T-cell (primary cell): ENCODE data around the gene HIP1. TPM values are rescaled to one million over a fixed set of nuclear protein-coding genes. Genes with fewer than 3 reads are reported as not detected.
"Not testable (repeated sequence)": the region's sequence is repeated elsewhere in the genome, so short reads cannot be mapped to it uniquely, and the experiment has no call there.

ENCODE experiments used
- ATAC-seq, 4 experiments: fragments of 200-7000 bp in 3 of 4; fragments of 150-1000 bp in 1 of 4; cut with Tn5 transposase; replicated peaks in 1 of 4; 1 replicate in 3 of 4; 2 replicates in 1 of 4; pipeline ENCODE4 v1.10.0; 2021; ENCODE audit warnings: moderate library complexity in 3 of 4, mild to moderate bottlenecking in 2 of 4, moderate number of reproducible peaks in 1 of 4
- CTCF ChIA-PET, 2 donors: fragments of 300-600 bp; sonication (Branson Sonifier 250); formaldehyde crosslinking; loops; one replicate each; lab custom pipeline; 2022; ENCODE audit warnings: antibody characterized with exemption in 2 of 2; lab: Charles Lee
- POLR2A ChIA-PET, 2 donors: fragments of 300-600 bp; sonication (Branson Sonifier 250); formaldehyde crosslinking; loops; one replicate each; lab custom pipeline; 2022; ENCODE audit warnings: antibody characterized with exemption in 2 of 2; lab: Charles Lee
- DNase-seq, 35 experiments: peaks; one replicate each; pipeline versions ENCODE4 v3.0.0 to v3.0.0-alpha.2; 2013 to 2023
- H3K27ac ChIP-seq: one replicate; pipeline ENCODE4 v1.5.1; 2013; ENCODE audit warnings: low read length
- H3K27me3 ChIP-seq, 2 experiments: replicated peaks in 1 of 2; 1 replicate in 1 of 2; 2 replicates in 1 of 2; pipeline versions ENCODE4 v1.6.1 to v1.7.0; 2013; ENCODE audit warnings: low read length in 1 of 2, mixed read lengths in 1 of 2; ENCODE audit not compliant: control insufficient read depth in 2 of 2, insufficient read depth in 2 of 2; ENCODE audit errors: extremely low read depth in 1 of 2
- H3K36me3 ChIP-seq, 2 donors: 1 replicate in 1 of 2; 2 replicates in 1 of 2; pipeline versions ENCODE4 v1.6.1 to v1.7.0; 2013; ENCODE audit warnings: low read length in 1 of 2; ENCODE audit not compliant: control insufficient read depth in 2 of 2, insufficient read depth in 1 of 2; ENCODE audit errors: extremely low read depth in 1 of 2
- H3K4me1 ChIP-seq, 2 experiments: 1 replicate in 1 of 2; 2 replicates in 1 of 2; pipeline versions ENCODE4 v1.6.1 to v1.7.0; 2013; ENCODE audit warnings: low read length in 2 of 2, mixed read lengths in 1 of 2; ENCODE audit not compliant: insufficient read depth in 2 of 2, control insufficient read depth in 1 of 2; ENCODE audit errors: extremely low read depth in 1 of 2
- H3K4me3 ChIP-seq, 2 donors: 1 replicate in 1 of 2; 2 replicates in 1 of 2; pipeline versions ENCODE4 v1.5.1 to v1.7.0; 2013; ENCODE audit warnings: mild to moderate bottlenecking in 2 of 2, low read length in 1 of 2, moderate library complexity in 1 of 2; ENCODE audit not compliant: control insufficient read depth in 1 of 2; ENCODE audit errors: extremely low read depth in 1 of 2
- H3K9me3 ChIP-seq: 2 replicates; pipeline ENCODE4 v1.7.0; 2013
- H3K27ac Mint-ChIP-seq, 2 donors: one replicate each; pipeline ENCODE4 v1.8.0; 2020 to 2021; ENCODE audit warnings: mild to moderate bottlenecking in 2 of 2, mixed read lengths in 2 of 2
- H3K27me3 Mint-ChIP-seq, 2 donors: one replicate each; pipeline ENCODE4 v1.8.0; 2021 to 2022; ENCODE audit warnings: mixed read lengths in 2 of 2
- H3K36me3 Mint-ChIP-seq: one replicate; pipeline ENCODE4 v1.8.0; 2021; ENCODE audit warnings: mixed read lengths
- H3K4me1 Mint-ChIP-seq, 3 donors: one replicate each; pipeline ENCODE4 v1.8.0; 2020 to 2022; ENCODE audit warnings: mixed read lengths in 3 of 3, mild to moderate bottlenecking in 1 of 3
- H3K4me3 Mint-ChIP-seq, 3 donors: one replicate each; pipeline ENCODE4 v1.8.0; 2020 to 2022; ENCODE audit warnings: mild to moderate bottlenecking in 3 of 3, mixed read lengths in 3 of 3, moderate library complexity in 3 of 3
- H3K9me3 Mint-ChIP-seq, 3 donors: one replicate each; pipeline ENCODE4 v1.8.0; 2020 to 2022; ENCODE audit warnings: mixed read lengths in 3 of 3
- whole genome bisulfite sequencing: methylation state at CpG from one replicate; pipeline ENCODE4 v1.1.5; 2013; ENCODE audit warnings: missing lambda C conversion rate; ENCODE audit not compliant: insufficient coverage; 5-methylcytosine and 5-hydroxymethylcytosine counted together
- total RNA-seq, 35 experiments: library from RNA in 6 of 35; stranded (reverse) in 6 of 35; fragments of 120-200 nt in 1 of 35; gene quantifications; one replicate each; pipeline versions ENCODE4 v1.2.1 to v1.2.4 and lab custom pipeline; 2013 to 2026

Gene HIP1
- total RNA-seq, 5 donors from 2014 or later (not counting 1 experiment from before 2014, with no cell fraction given), result 3.2 to 8.4 (median 3.6) TPM

GRCh38 chr7:75776295-75776971, 37.7 kb upstream of the HIP1 start:
- CTCF ChIA-PET, result interaction anchor here in 1 of 2 donors (0.6 kb wide), 1 partner anchor 703 kb away, joined by 4 read pairs; the partner anchor contains the start of gene RCC1L
- peak overlapping the region; percentile 57 to 77 for H3K27ac Mint-ChIP-seq

GRCh38 chr7:75773958-75774357, 35.2 kb upstream of the HIP1 start:
- DNase-seq, H3K27me3 ChIP-seq, H3K4me3 ChIP-seq, H3K36me3 ChIP-seq, H3K36me3 Mint-ChIP-seq, H3K4me3 Mint-ChIP-seq, ATAC-seq, H3K27me3 Mint-ChIP-seq, H3K9me3 Mint-ChIP-seq, H3K9me3 ChIP-seq, CTCF ChIA-PET, POLR2A ChIA-PET, H3K27ac Mint-ChIP-seq, H3K27ac ChIP-seq: not testable (repeated sequence)
- WGBS, result no CpG with 5 or more reads among the region's 6 CpGs
- peaks cover 0 to 17% of the 10 kb centered on the region in 2 experiments for H3K4me1 ChIP-seq
- H3K4me1 Mint-ChIP-seq, result peaks cover 7 to 11% (median 9%) of the 10 kb centered on the region in 3 donors

More at GRCh38 chr7:75776295-75776971, 37.7 kb upstream of the HIP1 start:
- 51% methylated on average over 5 of the region's 12 CpGs for WGBS
- no peaks in the 10 kb centered on the region for H3K9me3 ChIP-seq
- DNase-seq, result peak in 26 of 35 experiments; percentile 0 to 62 (median 15)
- H3K36me3 Mint-ChIP-seq, result no peaks in the 10 kb centered on the region
- H3K4me3 ChIP-seq, result no peak overlapping the region
- peaks cover 0 to 2% of the 10 kb centered on the region in 2 experiments for H3K27me3 ChIP-seq
- no peak overlapping the region for H3K4me3 Mint-ChIP-seq
- H3K9me3 Mint-ChIP-seq, result no peaks in the 10 kb centered on the region
- H3K27ac ChIP-seq, result peak overlapping the region; percentile 20
- POLR2A ChIA-PET, result interaction anchor here in 1 of 2 donors (0.7 kb wide), 1 partner anchor 13 kb away, joined by 8 read pairs; no protein-coding TSS in a partner anchor
- peaks cover 7 to 11% (median 9%) of the 10 kb centered on the region in 3 donors for H3K4me1 Mint-ChIP-seq
- no peaks in the 10 kb centered on the region for H3K36me3 ChIP-seq
- H3K4me1 ChIP-seq, result peaks cover 0 to 17% of the 10 kb centered on the region in 2 experiments
- ATAC-seq, result peak; percentile 70 to 92 (median 83)
- peaks cover 3 to 10% of the 10 kb centered on the region in 2 donors for H3K27me3 Mint-ChIP-seq

- no peak within 1 kb of the TSS for H3K4me3 Mint-ChIP-seq
- ChIA-PET POLR2A (interaction anchor here in 1 of 2 donors (0.6 kb wide), 1 partner anchor 22 kb away, joined by 5 read pairs; no protein-coding TSS in a partner anchor), CTCF (no interaction called here)
- no peaks in the 10 kb centered on the region for H3K36me3 ChIP-seq
- no peaks in the 10 kb centered on the region for H3K9me3 ChIP-seq
- 50% methylated on average over 2 of the region's 9 CpGs for WGBS
- no peaks in the 10 kb centered on the region for H3K9me3 Mint-ChIP-seq
- no peaks in the 10 kb centered on the region for H3K27me3 Mint-ChIP-seq
- H3K4me1 Mint-ChIP-seq, result peaks cover 7 to 11% (median 9%) of the 10 kb centered on the region in 3 donors
- H3K27ac Mint-ChIP-seq, result no peak within 1 kb of the TSS
- H3K4me3 ChIP-seq, result no peak within 1 kb of the TSS
- ATAC-seq (no peak), DNase-seq (no peak)
- no peak within 1 kb of the TSS for H3K27ac ChIP-seq
- no peaks in the 10 kb centered on the region for H3K27me3 ChIP-seq
- peaks cover 0 to 17% of the 10 kb centered on the region in 2 experiments for H3K4me1 ChIP-seq
- H3K36me3 Mint-ChIP-seq, result no peaks in the 10 kb centered on the region
Measured at GRCh38 chr7:75772081-75773077, 33.6 kb upstream of the HIP1 start, which contains the start of gene CCL26. TSS of gene CCL26 (minus strand) at chr7:75772211. CDS start at chr7:75772176, 35 bp downstream.

GRCh38 chr7:75771224-75771623, 32.5 kb upstream of the HIP1 start:
- Histone ChIP-seq H3K4me3 (no peak overlapping the region), H3K4me1 (peaks cover 0 to 9% of the 10 kb centered on the region in 2 experiments), H3K9me3 (no peaks in the 10 kb centered on the region), H3K36me3 (no peaks in the 10 kb centered on the region), H3K27me3 (no peaks in the 10 kb centered on the region), H3K27ac (no peak overlapping the region)
- no peak overlapping the region for H3K27ac Mint-ChIP-seq
- DNase-seq (no peak), ATAC-seq (no peak)
- H3K4me1 Mint-ChIP-seq, result peaks cover 1 to 5% (median 4%) of the 10 kb centered on the region in 3 donors
- POLR2A ChIA-PET, result interaction anchor here in 1 of 2 donors (0.6 kb wide), 1 partner anchor 21 kb away, joined by 5 read pairs; no protein-coding TSS in a partner anchor
- H3K27me3 Mint-ChIP-seq, result no peaks in the 10 kb centered on the region
- H3K9me3 Mint-ChIP-seq, result no peaks in the 10 kb centered on the region
- CTCF ChIA-PET, result no interaction called here
- no peaks in the 10 kb centered on the region for H3K36me3 Mint-ChIP-seq
- no CpG with 5 or more reads among the region's 1 CpG for WGBS
- H3K4me3 Mint-ChIP-seq, result no peak overlapping the region

GRCh38 chr7:75762350-75762917, 23.7 kb upstream of the HIP1 start:
- no peak overlapping the region for H3K4me3 Mint-ChIP-seq
- Histone ChIP-seq H3K36me3 (no peaks in the 10 kb centered on the region), H3K9me3 (no peaks in the 10 kb centered on the region), H3K27me3 (peaks cover 0 to 5% of the 10 kb centered on the region in 2 experiments), H3K4me3 (no peak overlapping the region), H3K27ac (no peak overlapping the region), H3K4me1 (no peaks in the 10 kb centered on the region)
- peak in 1 of 35 experiments; percentile 65 for DNase-seq
- no peak overlapping the region for H3K27ac Mint-ChIP-seq
- ATAC-seq, result peak; percentile 79 to 84 (median 83)
- H3K36me3 Mint-ChIP-seq, result no peaks in the 10 kb centered on the region
- POLR2A ChIA-PET, result interaction anchor here in 1 of 2 donors (0.6 kb wide), 1 partner anchor 33 kb away, joined by 3 read pairs; no protein-coding TSS in a partner anchor
- no peaks in the 10 kb centered on the region for H3K9me3 Mint-ChIP-seq
- WGBS, result no CpG with 5 or more reads among the region's 2 CpGs
- CTCF ChIA-PET, result interaction anchor here (0.6 to 1.8 kb wide), 6 partner anchors 13 to 690 kb away, joined by 3 to 10 read pairs (median 5); partner anchors contain the start of gene HIP1 (in 1 of the 2)
- peaks cover 3 to 5% (median 4%) of the 10 kb centered on the region in 3 donors for H3K4me1 Mint-ChIP-seq
- no peaks in the 10 kb centered on the region for H3K27me3 Mint-ChIP-seq
